Fibroblast of lung (primary cell): ENCODE data around the gene APPL1. TPM values are rescaled to one million over a fixed set of nuclear protein-coding genes. Genes with fewer than 3 reads are reported as not detected.
A peak's percentile ranks its signal among the peaks of the same experiment; 100 is the strongest.

Experiments used
- DNase-seq, 2 donors: peaks; one replicate each; pipeline versions ENCODE4 v3.0.0 to v3.0.0-alpha.2; 2010; ENCODE audit warnings: low read depth in 2 of 2
- H2AFZ ChIP-seq: 2 replicates; pipeline ENCODE4 v1.5.1; 2012; ENCODE audit warnings: low read length, control low read depth, inconsistent platforms
- H3K27ac ChIP-seq: 2 replicates; pipeline ENCODE4 v1.5.1; 2011; ENCODE audit warnings: low read length, control low read depth; ENCODE audit not compliant: insufficient read depth
- H3K27me3 ChIP-seq: 2 replicates; pipeline ENCODE4 v1.5.1; 2011; ENCODE audit warnings: mild to moderate bottlenecking, low read length; ENCODE audit not compliant: control insufficient read depth, insufficient read depth
- H3K36me3 ChIP-seq: 2 replicates; pipeline ENCODE4 v1.5.1; 2011; ENCODE audit warnings: low read length; ENCODE audit not compliant: control insufficient read depth, insufficient read depth
- H3K4me1 ChIP-seq: 2 replicates; pipeline ENCODE4 v1.5.1; 2011; ENCODE audit warnings: low read length; ENCODE audit not compliant: control insufficient read depth, insufficient read depth; ENCODE audit errors: extremely low read depth
- H3K4me2 ChIP-seq: 2 replicates; pipeline ENCODE4 v1.5.1; 2011; ENCODE audit warnings: low read length, control low read depth; ENCODE audit not compliant: insufficient read depth; ENCODE audit errors: extremely low read depth
- H3K4me3 ChIP-seq, 4 experiments: fragments of 200-600 bp in 1 of 4; sonication (generic) in 1 of 4; replicated peaks in 1 of 4; 2 replicates each; pipeline ENCODE4 v1.5.1; 2011 to 2016; ENCODE audit warnings: low read length in 4 of 4, low read depth in 3 of 4, mild to moderate bottlenecking in 3 of 4, control low read depth in 2 of 4, inconsistent platforms in 1 of 4, mixed read lengths in 1 of 4; ENCODE audit not compliant: insufficient read depth in 1 of 4; ENCODE audit errors: control extremely low read depth in 1 of 4
- H3K79me2 ChIP-seq: 2 replicates; pipeline ENCODE4 v1.5.1; 2012; ENCODE audit warnings: mild to moderate bottlenecking, low read length, inconsistent platforms; ENCODE audit not compliant: control insufficient read depth, insufficient read depth
- H3K9ac ChIP-seq: 2 replicates; pipeline ENCODE4 v1.5.1; 2011; ENCODE audit warnings: mild to moderate bottlenecking, low read length, control low read depth; ENCODE audit not compliant: insufficient read depth
- H3K9me3 ChIP-seq: 2 replicates; pipeline ENCODE4 v1.5.1; 2012; ENCODE audit warnings: low read depth, low read length; ENCODE audit not compliant: control insufficient read depth, insufficient read depth
- H4K20me1 ChIP-seq: 2 replicates; pipeline ENCODE4 v1.5.1; 2011; ENCODE audit warnings: low read length; ENCODE audit not compliant: control insufficient read depth, insufficient read depth; ENCODE audit errors: extremely low read depth
- EZH2 ChIP-seq: IDR thresholded peaks from 2 replicates; pipeline ENCODE4 v1.5.1; 2012; ENCODE audit warnings: low read length, control low read depth, mild to moderate bottlenecking; ENCODE audit errors: missing control alignments
- polyA plus RNA-seq, 2 donors: library from polyadenylated mRNA; depleted of rRNA in 1 of 2; stranded (reverse) in 1 of 2; unstranded in 1 of 2; fragments of >200 nt; gene quantifications; 2 replicates each; pipeline ENCODE4 v1.2.1, GENCODE V29; 2011 to 2012; ENCODE audit warnings: missing spikeins in 1 of 2
- total RNA-seq: library from RNA; depleted of rRNA; stranded (reverse); fragments of >200 nt; gene quantifications from 2 replicates; pipeline ENCODE4 v1.2.1, GENCODE V29; 2014
- TF ChIP-seq, protein P1 (sequence below), 2 donors: IDR thresholded peaks in 1 of 2; conservative IDR thresholded peaks in 1 of 2; 1 replicate in 1 of 2; 2 replicates in 1 of 2; pipeline ENCODE4 v1.5.1; 2011 to 2012; ENCODE audit warnings: low read length in 2 of 2, control low read depth in 1 of 2, inconsistent platforms in 1 of 2, low read depth in 1 of 2, mild to moderate bottlenecking in 1 of 2

APPL1 gene
- total and polyA plus RNA-seq, 2 donors (not counting 1 experiment from before 2014, with no cell fraction given), result 31.0 to 45.7 TPM

- no peaks in the 10 kb centered on the region for H3K4me1 ChIP-seq
- no peaks in the 10 kb centered on the region for H3K79me2 ChIP-seq
- no peak overlapping the region for H3K4me3 ChIP-seq
- H4K20me1 ChIP-seq, result no peaks in the 10 kb centered on the region
- H3K27ac ChIP-seq, result no peak overlapping the region
- TF ChIP-seq, protein P1, sequence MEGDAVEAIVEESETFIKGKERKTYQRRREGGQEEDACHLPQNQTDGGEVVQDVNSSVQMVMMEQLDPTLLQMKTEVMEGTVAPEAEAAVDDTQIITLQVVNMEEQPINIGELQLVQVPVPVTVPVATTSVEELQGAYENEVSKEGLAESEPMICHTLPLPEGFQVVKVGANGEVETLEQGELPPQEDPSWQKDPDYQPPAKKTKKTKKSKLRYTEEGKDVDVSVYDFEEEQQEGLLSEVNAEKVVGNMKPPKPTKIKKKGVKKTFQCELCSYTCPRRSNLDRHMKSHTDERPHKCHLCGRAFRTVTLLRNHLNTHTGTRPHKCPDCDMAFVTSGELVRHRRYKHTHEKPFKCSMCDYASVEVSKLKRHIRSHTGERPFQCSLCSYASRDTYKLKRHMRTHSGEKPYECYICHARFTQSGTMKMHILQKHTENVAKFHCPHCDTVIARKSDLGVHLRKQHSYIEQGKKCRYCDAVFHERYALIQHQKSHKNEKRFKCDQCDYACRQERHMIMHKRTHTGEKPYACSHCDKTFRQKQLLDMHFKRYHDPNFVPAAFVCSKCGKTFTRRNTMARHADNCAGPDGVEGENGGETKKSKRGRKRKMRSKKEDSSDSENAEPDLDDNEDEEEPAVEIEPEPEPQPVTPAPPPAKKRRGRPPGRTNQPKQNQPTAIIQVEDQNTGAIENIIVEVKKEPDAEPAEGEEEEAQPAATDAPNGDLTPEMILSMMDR (conservative IDR thresholded peaks at IDR 0.05 in 1 of 2, IDR thresholded peaks at IDR 0.05 in 1 of 2; ENCODE audit: low read depth in 1 of 2, low read length in 2 of 2), result no peak
- TF ChIP-seq EZH2, result no peak
- no peaks in the 10 kb centered on the region for H3K36me3 ChIP-seq
- H3K9me3 ChIP-seq, result no peaks in the 10 kb centered on the region
- no peak overlapping the region for H3K9ac ChIP-seq
- DNase-seq, result no peak
- no peak overlapping the region for H3K4me2 ChIP-seq
- no peaks in the 10 kb centered on the region for H3K27me3 ChIP-seq
- H2AFZ ChIP-seq, result no peak overlapping the region
Measured at GRCh38 chr3:57261119-57261518, 33.6 kb downstream of the APPL1 start.

DNA sequence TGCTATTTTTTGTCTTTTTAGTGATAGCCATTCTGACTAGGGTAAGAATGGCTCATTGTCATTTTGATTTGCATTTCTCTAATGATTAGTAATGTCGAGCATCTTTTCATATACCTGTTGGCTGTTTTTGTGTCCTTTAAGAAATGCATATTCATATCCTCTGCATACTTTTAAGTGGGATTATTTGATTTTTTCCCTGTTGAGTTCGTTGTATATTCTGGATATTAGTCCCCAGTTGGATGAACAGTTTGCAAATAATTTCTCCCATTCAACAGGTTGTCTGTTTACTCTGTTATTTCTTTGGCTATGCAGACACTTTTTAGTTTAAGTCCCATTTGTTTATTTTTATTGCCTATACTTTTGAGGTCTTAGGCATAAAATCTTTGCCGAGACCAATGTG is 34.4 kb downstream of the APPL1 start:
- Histone ChIP-seq H3K4me3 (no peak overlapping the region), H3K4me1 (no peaks in the 10 kb centered on the region), H3K9me3 (no peaks in the 10 kb centered on the region), H2AFZ (no peak overlapping the region), H3K27ac (no peak overlapping the region), H3K27me3 (no peaks in the 10 kb centered on the region), H4K20me1 (no peaks in the 10 kb centered on the region), H3K4me2 (no peak overlapping the region), H3K9ac (no peak overlapping the region), H3K79me2 (no peaks in the 10 kb centered on the region), H3K36me3 (no peaks in the 10 kb centered on the region)
- no peak for DNase-seq
- TF ChIP-seq EZH2, result no peak
- TF ChIP-seq, protein P1 (conservative IDR thresholded peaks at IDR 0.05 in 1 of 2, IDR thresholded peaks at IDR 0.05 in 1 of 2; ENCODE audit: low read depth in 1 of 2, low read length in 2 of 2), result no peak

DNA sequence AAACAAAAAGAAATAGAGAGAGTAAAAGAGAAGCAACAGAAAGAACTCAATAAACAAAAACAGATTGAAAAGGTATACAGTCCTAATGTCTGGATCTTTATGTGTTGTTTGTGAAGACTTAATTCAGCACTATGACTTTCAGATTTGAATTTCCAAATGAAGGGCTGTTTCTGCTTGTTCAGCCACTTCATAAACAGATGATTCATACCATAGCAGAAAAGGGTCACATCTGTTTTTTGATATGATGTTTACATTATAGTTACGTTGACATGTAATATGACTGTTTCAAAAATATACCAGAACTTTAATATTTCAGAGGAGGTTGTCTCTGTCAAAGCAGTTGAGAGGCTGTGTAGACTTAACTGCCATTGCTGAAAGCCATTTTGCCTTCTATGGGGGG is 40.9 kb downstream of the APPL1 start:
- H3K36me3 ChIP-seq, result no peaks in the 10 kb centered on the region
- H3K27ac ChIP-seq, result no peak overlapping the region
- H3K9ac ChIP-seq, result no peak overlapping the region
- H4K20me1 ChIP-seq, result no peaks in the 10 kb centered on the region
- no peak overlapping the region for H3K4me3 ChIP-seq
- no peak overlapping the region for H2AFZ ChIP-seq
- no peak overlapping the region for H3K4me2 ChIP-seq
- TF ChIP-seq, protein P1 (conservative IDR thresholded peaks at IDR 0.05 in 1 of 2, IDR thresholded peaks at IDR 0.05 in 1 of 2; ENCODE audit: low read depth in 1 of 2, low read length in 2 of 2), result no peak
- TF ChIP-seq EZH2, result no peak
- no peaks in the 10 kb centered on the region for H3K79me2 ChIP-seq
- H3K27me3 ChIP-seq, result no peaks in the 10 kb centered on the region
- no peaks in the 10 kb centered on the region for H3K9me3 ChIP-seq
- peak in 1 of 2 donors; percentile 69 for DNase-seq
- no peaks in the 10 kb centered on the region for H3K4me1 ChIP-seq
